Pancreas (tissue), 10 donors: ENCODE results near the gene SEC24A. TPM values are rescaled to one million over a fixed set of nuclear protein-coding genes. Genes with fewer than 3 reads are reported as not detected.
A peak's percentile ranks its signal among the peaks of the same experiment; 100 is the strongest.

Source experiments
- ATAC-seq, 4 donors: fragments of 200-7000 bp; cut with Tn5 transposase; one replicate each; pipeline versions ENCODE4 v1.8.0 to v1.9.1; 2020; ENCODE audit warnings: mild to moderate bottlenecking in 4 of 4, moderate library complexity in 4 of 4
- DNase-seq, 6 donors: peaks; one replicate each; pipeline ENCODE4 v3.0.0-alpha.2; 2020
- FAIRE-seq: peaks from 2 replicates; lab custom pipeline; 2012; peaks lifted over from hg19 to GRCh38; lab: Jason Lieb, UNC
- H3K27ac ChIP-seq, 4 donors: fragments of 200-600 bp; sonication (generic); 1 replicate in 3 of 4; 2 replicates in 1 of 4; pipeline versions ENCODE4 v1.5.0 to v1.8.0; 2020
- H3K27me3 ChIP-seq, 4 donors: fragments of 200-600 bp; one replicate each; pipeline ENCODE4 v1.8.0; 2021
- H3K36me3 ChIP-seq, 3 donors: fragments of 200-600 bp; sonication (generic) in 1 of 3; one replicate each; pipeline versions ENCODE4 v1.5.0 to v1.8.0; 2020 to 2021
- H3K4me1 ChIP-seq, 3 donors: fragments of 200-600 bp; one replicate each; pipeline ENCODE4 v1.8.0; 2021
- H3K4me3 ChIP-seq, 4 donors: fragments of 200-600 bp; sonication (generic) in 2 of 4; one replicate each; pipeline versions ENCODE4 v1.5.0 to v1.8.0; 2020 to 2021
- H3K9me3 ChIP-seq, 4 donors: fragments of 200-600 bp; one replicate each; pipeline ENCODE4 v1.8.0; 2021
- CTCF ChIP-seq, 4 donors: fragments of 200-600 bp; sonication (generic) in 3 of 4; IDR thresholded peaks; one replicate each; pipeline versions ENCODE4 v1.5.0 to v1.8.0; 2021; ENCODE audit warnings: antibody characterized with exemption in 4 of 4
- WGBS, 2 donors: extraction: QIAGEN DNeasy Blood & Tissue Kit; methylation state at CpG; one replicate each; pipeline ENCODE4 v1.1.7; 2013; 5-methylcytosine and 5-hydroxymethylcytosine counted together
- intact Hi-C, 3 donors: fragments of 100-400 bp; cut with DNase I; formaldehyde crosslinking; loops; one replicate each; pipeline versions ENCODE4 v1.11.1 to v1.14.2; 2022
- polyA plus RNA-seq, 2 donors: library from polyadenylated mRNA; stranded (reverse); fragments of 200-250 nt; gene quantifications; one replicate each; pipeline ENCODE4 v1.2.3, GENCODE V29; 2013
- total RNA-seq, 6 donors: library from RNA; stranded (reverse); fragmentation: NEBNext Ultra II Directional in 4 of 6; extraction: Animal tissue kit (Norgen Biotek cat#: 25700) in 4 of 6; gene quantifications; one replicate each; pipeline versions ENCODE4 v1.2.1 to v1.2.4, GENCODE V29; 2021 to 2023
- donor health status: healthy with polysubstance abuse.
- donor health status: DM: no; HTN: no; CAD: no; lungs with moderate emphysema.
- donor health status: DM: no; HTN: no; CAD: no.
- donor health status: control.
- donor health status: control.
- donor health status: Bipolar disorder and iron deficiency.
- donor health status: DM: yes; HTN: yes; CAD: no.
- donor health status: DM: no; HTN: no; CAD: no.
- donor health status: DM: no; HTN: no; CAD: no.
- donor health status: DM: yes; HTN: yes; CAD: no.

The SEC24A gene
- total and polyA plus RNA-seq, 8 donors = 3.4 to 18.1 (median 10.2) TPM

GRCh38 chr5:134738133-134738962, 89.8 kb downstream of the SEC24A start, which contains the start of gene CAMLG:
CAMLG (plus strand) TSS chr5:134738548; CDS start chr5:134738621, 73 bp downstream.
- FAIRE-seq = no peak
- Histone ChIP-seq H3K27ac (peak within 1 kb of the TSS; percentile 76 to 93 (median 90)), H3K4me1 (peaks cover 0 to 6% (median 0%) of the 10 kb centered on the region in 3 donors), H3K27me3 (no peaks in the 10 kb centered on the region), H3K4me3 (peak within 1 kb of the TSS; percentile 52 to 90 (median 61)), H3K36me3 (no peaks in the 10 kb centered on the region), H3K9me3 (no peaks in the 10 kb centered on the region)
- intact Hi-C loops = no loop called here
- peak; percentile 96 to 98 (median 98) for DNase-seq
- WGBS, 2 donors = 0 to 1% methylated on average over 63 to 66 of the region's 66 CpGs
- peak; percentile 96 to 99 (median 98) for ATAC-seq
- TF ChIP-seq CTCF (IDR thresholded peaks at IDR 0.05) = peak in 2 of 4 donors; percentile 30 to 31

- no peaks in the 10 kb centered on the region for H3K27me3 ChIP-seq
- no peaks in the 10 kb centered on the region for H3K36me3 ChIP-seq
- intact Hi-C loops = no loop called here
- WGBS, 2 donors = 3% methylated on average over 21 of the region's 21 CpGs
- DNase-seq (peak in 2 of 6 donors; percentile 34 to 38), ATAC-seq (peak; percentile 31 to 63 (median 42)), FAIRE-seq (no peak)
- peak overlapping the region; percentile 76 to 93 (median 90) for H3K27ac ChIP-seq
- no peaks in the 10 kb centered on the region for H3K9me3 ChIP-seq
- H3K4me3 ChIP-seq = peak overlapping the region; percentile 52 to 90 (median 61)
- peaks cover 0 to 6% (median 0%) of the 10 kb centered on the region in 3 donors for H3K4me1 ChIP-seq
- TF ChIP-seq CTCF (IDR thresholded peaks at IDR 0.05) = no peak
These were observed 90.5 kb downstream of the SEC24A start for GRCh38 chr5:134738963-134739661.

- ATAC-seq (no peak), DNase-seq (no peak), FAIRE-seq (no peak)
- Histone ChIP-seq H3K9me3 (no peaks in the 10 kb centered on the region), H3K36me3 (no peaks in the 10 kb centered on the region), H3K4me1 (peaks cover 0 to 6% (median 0%) of the 10 kb centered on the region in 3 donors), H3K4me3 (no peak overlapping the region), H3K27ac (no peak overlapping the region), H3K27me3 (no peaks in the 10 kb centered on the region)
- intact Hi-C loops = no loop called here
- 83 to 88% methylated on average over 11 of the region's 11 CpGs for WGBS, 2 donors
- no peak for TF ChIP-seq CTCF (IDR thresholded peaks at IDR 0.05)
These were observed 92.5 kb downstream of the SEC24A start for GRCh38 chr5:134741052-134741451.

GRCh38 chr5:134742134-134742533, 93.5 kb downstream of the SEC24A start:
- intact Hi-C loops = no loop called here
- Histone ChIP-seq H3K4me3 (no peak overlapping the region), H3K27ac (no peak overlapping the region), H3K4me1 (peaks cover 0 to 6% (median 0%) of the 10 kb centered on the region in 3 donors), H3K9me3 (no peaks in the 10 kb centered on the region), H3K27me3 (no peaks in the 10 kb centered on the region), H3K36me3 (no peaks in the 10 kb centered on the region)
- no peak for TF ChIP-seq CTCF (IDR thresholded peaks at IDR 0.05)
- no peak for ATAC-seq
- no peak for DNase-seq
- FAIRE-seq = no peak
- WGBS, 2 donors = 94 to 96% methylated on average over 2 of the region's 2 CpGs
